ENCODE data around the gene PRDM12.

PRDM12 gene

DNA sequence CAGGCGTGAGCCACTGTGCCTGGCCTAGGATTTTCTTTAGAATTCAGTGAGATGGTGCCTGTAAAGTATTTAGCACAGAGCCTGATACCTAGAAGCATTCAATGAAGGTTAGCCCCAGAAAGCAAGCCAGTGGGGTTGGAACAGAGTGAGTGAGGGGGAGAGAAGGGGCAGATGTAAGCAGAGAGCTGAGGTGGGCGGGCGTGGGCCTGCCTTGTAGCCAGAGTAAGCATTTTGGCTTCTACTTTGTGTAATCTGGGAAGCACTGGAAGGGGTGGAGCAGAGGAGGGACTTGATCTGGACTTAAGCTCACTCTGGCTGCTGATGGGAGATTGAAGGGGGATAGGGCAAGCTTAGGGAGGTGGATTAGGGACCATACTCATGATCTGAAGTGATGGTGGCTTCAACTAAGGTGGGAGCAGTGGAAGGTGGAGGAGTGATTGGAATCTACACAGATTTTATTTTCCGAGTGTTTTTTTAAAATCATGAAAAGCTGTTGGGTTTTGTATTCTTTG is 31.8 kb downstream of the PRDM12 start:
- no peaks in the 10 kb centered on the region for H4K20me1 ChIP-seq (ENCODE audit: insufficient read depth, low read length)
- no peak overlapping the region for H2AFZ ChIP-seq (ENCODE audit: low read length)
- H3K4me3 ChIP-seq (ENCODE audit: low read depth, low read length, poor library complexity, severe bottlenecking), result no peak overlapping the region
- no peaks in the 10 kb centered on the region for H3F3A ChIP-seq (ENCODE audit: insufficient read depth, low read length)
- H3K9ac ChIP-seq (ENCODE audit: low read length), result no peak overlapping the region
- H3K9me2 ChIP-seq (ENCODE audit: low read depth, low read length), result no peaks in the 10 kb centered on the region
- H3K4me1 ChIP-seq (ENCODE audit: insufficient read depth, low read length, severe bottlenecking), result peaks cover 17% of the 10 kb centered on the region
- TF ChIP-seq EZH2 (IDR thresholded peaks at IDR 0.05; ENCODE audit: borderline replicate concordance, low read length), result no peak
- H3K27me3 ChIP-seq (ENCODE audit: insufficient read depth, low read length), result no peaks in the 10 kb centered on the region
- H3K27ac ChIP-seq (ENCODE audit: low read depth, low read length, poor library complexity, severe bottlenecking), result no peak overlapping the region
- H3K4me2 ChIP-seq (ENCODE audit: low read length), result no peak overlapping the region
- H3K9me3 ChIP-seq (ENCODE audit: low read length), result no peaks in the 10 kb centered on the region; the same call in 1 of the 2 replicates
- peaks cover 57% of the 10 kb centered on the region for H3K36me3 ChIP-seq (ENCODE audit: insufficient read depth, low read length)
- H3K79me2 ChIP-seq (ENCODE audit: insufficient read depth, low read length), result peaks cover 19% of the 10 kb centered on the region

GRCh38 chr9:130696996-130697395 is 32.6 kb downstream of the PRDM12 start:
- Histone ChIP-seq H3K27me3 (ENCODE audit: insufficient read depth, low read length) (no peaks in the 10 kb centered on the region), H3K9me2 (ENCODE audit: low read depth, low read length) (no peaks in the 10 kb centered on the region), H2AFZ (ENCODE audit: low read length) (no peak overlapping the region), H3K9ac (ENCODE audit: low read length) (no peak overlapping the region), H3K4me1 (ENCODE audit: insufficient read depth, low read length, severe bottlenecking) (peaks cover 17% of the 10 kb centered on the region), H3K4me3 (ENCODE audit: low read depth, low read length, poor library complexity, severe bottlenecking) (no peak overlapping the region), H3K4me2 (ENCODE audit: low read length) (no peak overlapping the region), H3K9me3 (ENCODE audit: low read length) (no peaks in the 10 kb centered on the region; the same call in 1 of the 2 replicates), H4K20me1 (ENCODE audit: insufficient read depth, low read length) (no peaks in the 10 kb centered on the region), H3F3A (ENCODE audit: insufficient read depth, low read length) (no peaks in the 10 kb centered on the region), H3K36me3 (ENCODE audit: insufficient read depth, low read length) (peaks cover 65% of the 10 kb centered on the region), H3K79me2 (ENCODE audit: insufficient read depth, low read length) (peaks cover 19% of the 10 kb centered on the region), H3K27ac (ENCODE audit: low read depth, low read length, poor library complexity, severe bottlenecking) (no peak overlapping the region)
- TF ChIP-seq EZH2 (IDR thresholded peaks at IDR 0.05; ENCODE audit: borderline replicate concordance, low read length) (no peak), CTCF (IDR thresholded peaks at IDR 0.05; ENCODE audit: low read length) (no peak)

DNA sequence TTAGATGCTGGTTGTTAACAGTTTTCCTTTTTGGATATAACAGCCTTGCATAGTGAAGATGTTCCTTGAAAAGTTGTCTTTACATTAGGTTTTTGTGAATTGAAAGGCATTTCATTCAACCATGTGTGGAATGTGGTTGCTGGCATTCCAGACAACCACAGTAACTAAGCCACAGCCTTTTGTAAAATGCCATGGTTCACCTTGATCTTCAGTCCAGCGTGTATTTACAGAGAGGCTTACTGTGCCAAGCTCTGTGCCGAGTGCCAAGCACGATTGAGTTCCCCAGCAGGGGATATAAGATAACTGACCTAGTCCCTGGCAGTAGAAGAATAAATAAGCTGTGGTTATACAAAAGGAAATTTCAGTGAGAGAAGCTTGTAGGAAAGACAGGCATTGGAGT is 34.1 kb downstream of the PRDM12 start:
- no peaks in the 10 kb centered on the region for H3K9me3 ChIP-seq (ENCODE audit: low read length)
- no peaks in the 10 kb centered on the region for H3K9me2 ChIP-seq (ENCODE audit: low read depth, low read length)
- no peak overlapping the region for H2AFZ ChIP-seq (ENCODE audit: low read length)
- no peak overlapping the region for H3K4me2 ChIP-seq (ENCODE audit: low read length)
- H3K27ac ChIP-seq (ENCODE audit: low read depth, low read length, poor library complexity, severe bottlenecking), result no peak overlapping the region
- H4K20me1 ChIP-seq (ENCODE audit: insufficient read depth, low read length), result no peaks in the 10 kb centered on the region
- peaks cover 12% of the 10 kb centered on the region for H3K4me1 ChIP-seq (ENCODE audit: insufficient read depth, low read length, severe bottlenecking)
- no peak overlapping the region for H3K9ac ChIP-seq (ENCODE audit: low read length)
- no peak for TF ChIP-seq CTCF (IDR thresholded peaks at IDR 0.05; ENCODE audit: low read length)
- TF ChIP-seq EZH2 (IDR thresholded peaks at IDR 0.05; ENCODE audit: borderline replicate concordance, low read length), result no peak
- no peak overlapping the region for H3K4me3 ChIP-seq (ENCODE audit: low read depth, low read length, poor library complexity, severe bottlenecking)
- H3F3A ChIP-seq (ENCODE audit: insufficient read depth, low read length), result no peaks in the 10 kb centered on the region
- H3K36me3 ChIP-seq (ENCODE audit: insufficient read depth, low read length), result peaks cover 80% of the 10 kb centered on the region
- H3K27me3 ChIP-seq (ENCODE audit: insufficient read depth, low read length), result no peaks in the 10 kb centered on the region
- peaks cover 19% of the 10 kb centered on the region for H3K79me2 ChIP-seq (ENCODE audit: insufficient read depth, low read length)

DNA sequence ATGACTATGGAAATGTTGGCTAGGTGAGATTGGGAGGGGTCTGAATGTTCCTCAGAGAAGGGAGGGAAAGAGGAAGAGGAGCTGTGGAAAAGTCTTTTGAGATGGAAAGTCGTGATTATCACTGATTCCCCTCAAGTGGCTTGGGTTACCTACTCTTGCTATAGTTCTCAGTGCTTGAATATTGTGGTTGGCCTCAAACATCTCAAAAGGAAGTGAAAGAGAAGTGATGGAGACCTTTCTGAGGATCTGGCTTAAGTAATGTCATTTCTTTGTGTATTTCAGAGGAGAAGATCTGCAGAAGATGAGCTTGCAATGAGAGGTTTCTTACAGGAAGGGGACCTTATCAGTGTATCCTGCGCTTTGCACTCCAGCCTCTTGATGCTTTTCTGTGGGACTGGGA is 34.7 kb downstream of the PRDM12 start:
- Histone ChIP-seq H3K4me2 (ENCODE audit: low read length) (no peak overlapping the region), H3K79me2 (ENCODE audit: insufficient read depth, low read length) (peaks cover 14% of the 10 kb centered on the region)

More for the DNA sequence above, 34.7 kb downstream of the PRDM12 start:
- H3F3A ChIP-seq (ENCODE audit: insufficient read depth, low read length), result 0 out of 2 replicates have a peak, but pooled peaks cover 2% of the 10 kb centered on the region
- H3K36me3 ChIP-seq (ENCODE audit: insufficient read depth, low read length), result peaks cover 86% of the 10 kb centered on the region
- H4K20me1 ChIP-seq (ENCODE audit: insufficient read depth, low read length), result no peaks in the 10 kb centered on the region
- H3K9me2 ChIP-seq (ENCODE audit: low read depth, low read length), result no peaks in the 10 kb centered on the region
- TF ChIP-seq CTCF (IDR thresholded peaks at IDR 0.05; ENCODE audit: low read length), result no peak
- TF ChIP-seq EZH2 (IDR thresholded peaks at IDR 0.05; ENCODE audit: borderline replicate concordance, low read length), result no peak
- H3K4me3 ChIP-seq (ENCODE audit: low read depth, low read length, poor library complexity, severe bottlenecking), result no peak overlapping the region
- H3K9ac ChIP-seq (ENCODE audit: low read length), result no peak overlapping the region
- peaks cover 12% of the 10 kb centered on the region for H3K4me1 ChIP-seq (ENCODE audit: insufficient read depth, low read length, severe bottlenecking)
- no peak overlapping the region for H2AFZ ChIP-seq (ENCODE audit: low read length)
- H3K9me3 ChIP-seq (ENCODE audit: low read length), result no peaks in the 10 kb centered on the region
- no peaks in the 10 kb centered on the region for H3K27me3 ChIP-seq (ENCODE audit: insufficient read depth, low read length)
- no peak overlapping the region for H3K27ac ChIP-seq (ENCODE audit: low read depth, low read length, poor library complexity, severe bottlenecking)

All from OCI-LY1 (cell line).